AG09319 (cell line): ENCODE data around the gene LTB4R.

Experiments
- DNase-seq: peaks from one replicate; pipeline ENCODE4 v3.0.0-alpha.2; 2010; ENCODE audit warnings: low read depth; ENCODE audit errors: extremely low read depth
- TF ChIP-seq, protein P1 (sequence below): IDR thresholded peaks from 2 replicates; pipeline ENCODE4 v1.5.1; 2011; ENCODE audit warnings: low read depth, mild to moderate bottlenecking, inconsistent platforms, low read length, moderate library complexity

LTB4R gene

DNA sequence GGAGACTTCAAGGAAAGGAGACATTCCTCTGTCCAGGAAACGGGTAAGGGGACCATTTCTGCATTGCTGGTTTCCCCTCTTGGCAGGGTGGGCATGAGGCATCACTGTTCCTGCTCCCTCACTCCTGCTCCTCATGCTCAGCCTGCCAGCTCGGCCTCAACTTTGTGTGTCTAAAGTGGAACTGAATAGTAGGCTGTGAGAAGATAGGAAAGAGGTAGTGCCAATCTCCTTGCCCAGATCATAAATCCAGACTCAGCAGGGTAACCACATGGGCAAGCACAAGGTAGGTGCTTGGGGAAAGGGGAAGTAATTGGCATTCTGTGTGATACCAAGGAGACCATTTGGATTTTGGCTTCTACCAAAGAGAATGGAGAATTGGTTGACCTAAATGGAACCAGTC lies 2.6 kb downstream of the LTB4R start:
- TF ChIP-seq, protein P1, sequence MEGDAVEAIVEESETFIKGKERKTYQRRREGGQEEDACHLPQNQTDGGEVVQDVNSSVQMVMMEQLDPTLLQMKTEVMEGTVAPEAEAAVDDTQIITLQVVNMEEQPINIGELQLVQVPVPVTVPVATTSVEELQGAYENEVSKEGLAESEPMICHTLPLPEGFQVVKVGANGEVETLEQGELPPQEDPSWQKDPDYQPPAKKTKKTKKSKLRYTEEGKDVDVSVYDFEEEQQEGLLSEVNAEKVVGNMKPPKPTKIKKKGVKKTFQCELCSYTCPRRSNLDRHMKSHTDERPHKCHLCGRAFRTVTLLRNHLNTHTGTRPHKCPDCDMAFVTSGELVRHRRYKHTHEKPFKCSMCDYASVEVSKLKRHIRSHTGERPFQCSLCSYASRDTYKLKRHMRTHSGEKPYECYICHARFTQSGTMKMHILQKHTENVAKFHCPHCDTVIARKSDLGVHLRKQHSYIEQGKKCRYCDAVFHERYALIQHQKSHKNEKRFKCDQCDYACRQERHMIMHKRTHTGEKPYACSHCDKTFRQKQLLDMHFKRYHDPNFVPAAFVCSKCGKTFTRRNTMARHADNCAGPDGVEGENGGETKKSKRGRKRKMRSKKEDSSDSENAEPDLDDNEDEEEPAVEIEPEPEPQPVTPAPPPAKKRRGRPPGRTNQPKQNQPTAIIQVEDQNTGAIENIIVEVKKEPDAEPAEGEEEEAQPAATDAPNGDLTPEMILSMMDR: no peak
- no peak for DNase-seq

DNA sequence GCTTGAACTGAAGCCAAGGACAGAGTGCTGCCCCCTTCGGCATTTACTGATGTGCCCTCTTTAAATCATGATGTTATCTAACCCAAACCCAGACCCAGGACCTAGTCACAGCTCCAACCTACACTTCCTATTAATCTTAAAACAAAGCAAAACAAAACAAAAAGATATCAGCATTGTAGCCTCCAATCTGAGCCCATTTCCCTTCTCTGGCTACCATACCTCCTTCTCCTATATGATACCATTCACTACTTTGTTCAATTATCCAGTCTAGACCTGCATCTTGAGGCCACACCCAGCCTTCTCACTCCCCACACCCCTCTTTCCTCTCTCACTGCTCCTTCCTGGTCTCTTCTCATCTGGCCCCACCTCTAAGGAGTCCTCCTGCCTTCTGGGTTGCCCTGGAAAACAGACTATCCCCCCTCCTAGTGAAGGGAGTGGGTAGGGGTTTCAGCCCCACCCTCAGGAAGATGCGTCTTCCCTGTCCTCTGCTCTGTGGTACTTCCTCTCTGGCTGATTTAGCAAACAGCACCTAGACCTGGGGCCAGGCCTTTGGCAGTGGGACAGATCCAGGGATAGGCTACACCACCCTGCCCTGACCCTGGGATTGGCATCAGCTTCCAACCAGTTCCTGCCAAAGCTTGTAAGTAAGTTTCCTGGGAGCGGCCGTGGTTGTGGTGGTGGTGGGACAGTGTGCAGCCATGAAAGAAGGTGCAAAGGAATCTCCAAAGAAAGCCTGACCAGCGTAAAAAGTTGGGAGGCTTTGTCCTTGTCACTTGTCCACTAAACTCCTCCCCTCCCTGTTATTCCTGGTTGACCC lies 3.3 kb downstream of the LTB4R start:
- TF ChIP-seq, protein P1: no peak
- DNase-seq: no peak

DNA sequence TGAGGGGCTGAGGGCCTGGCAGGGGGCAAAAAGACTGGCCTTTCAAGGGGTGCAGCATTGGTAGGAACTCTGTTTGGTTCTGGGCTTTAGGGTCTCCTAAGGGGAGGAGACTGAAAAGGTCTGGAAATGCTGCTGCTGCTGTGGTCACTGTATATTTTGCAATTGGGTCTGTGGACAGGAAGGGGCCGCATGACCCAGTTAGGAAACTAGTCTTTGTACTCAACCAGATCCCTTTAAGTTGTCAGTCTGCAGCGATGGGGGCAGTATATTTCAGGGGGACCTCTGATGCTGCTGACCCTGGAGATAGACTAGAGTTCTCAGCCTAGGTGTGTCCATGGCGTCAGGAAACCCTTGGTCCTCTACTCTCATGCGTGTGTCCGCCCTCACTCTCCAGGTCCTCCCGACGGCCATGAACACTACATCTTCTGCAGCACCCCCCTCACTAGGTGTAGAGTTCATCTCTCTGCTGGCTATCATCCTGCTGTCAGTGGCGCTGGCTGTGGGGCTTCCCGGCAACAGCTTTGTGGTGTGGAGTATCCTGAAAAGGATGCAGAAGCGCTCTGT lies 4.0 kb downstream of the LTB4R start:
- DNase-seq: no peak
- TF ChIP-seq, protein P1: no peak

DNA sequence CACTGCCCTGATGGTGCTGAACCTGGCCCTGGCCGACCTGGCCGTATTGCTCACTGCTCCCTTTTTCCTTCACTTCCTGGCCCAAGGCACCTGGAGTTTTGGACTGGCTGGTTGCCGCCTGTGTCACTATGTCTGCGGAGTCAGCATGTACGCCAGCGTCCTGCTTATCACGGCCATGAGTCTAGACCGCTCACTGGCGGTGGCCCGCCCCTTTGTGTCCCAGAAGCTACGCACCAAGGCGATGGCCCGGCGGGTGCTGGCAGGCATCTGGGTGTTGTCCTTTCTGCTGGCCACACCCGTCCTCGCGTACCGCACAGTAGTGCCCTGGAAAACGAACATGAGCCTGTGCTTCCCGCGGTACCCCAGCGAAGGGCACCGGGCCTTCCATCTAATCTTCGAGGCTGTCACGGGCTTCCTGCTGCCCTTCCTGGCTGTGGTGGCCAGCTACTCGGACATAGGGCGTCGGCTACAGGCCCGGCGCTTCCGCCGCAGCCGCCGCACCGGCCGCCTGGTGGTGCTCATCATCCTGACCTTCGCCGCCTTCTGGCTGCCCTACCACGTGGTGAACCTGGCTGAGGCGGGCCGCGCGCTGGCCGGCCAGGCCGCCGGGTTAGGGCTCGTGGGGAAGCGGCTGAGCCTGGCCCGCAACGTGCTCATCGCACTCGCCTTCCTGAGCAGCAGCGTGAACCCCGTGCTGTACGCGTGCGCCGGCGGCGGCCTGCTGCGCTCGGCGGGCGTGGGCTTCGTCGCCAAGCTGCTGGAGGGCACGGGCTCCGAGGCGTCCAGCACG lies 4.7 kb downstream of the LTB4R start:
- DNase-seq: no peak
- TF ChIP-seq, protein P1: no peak

DNA sequence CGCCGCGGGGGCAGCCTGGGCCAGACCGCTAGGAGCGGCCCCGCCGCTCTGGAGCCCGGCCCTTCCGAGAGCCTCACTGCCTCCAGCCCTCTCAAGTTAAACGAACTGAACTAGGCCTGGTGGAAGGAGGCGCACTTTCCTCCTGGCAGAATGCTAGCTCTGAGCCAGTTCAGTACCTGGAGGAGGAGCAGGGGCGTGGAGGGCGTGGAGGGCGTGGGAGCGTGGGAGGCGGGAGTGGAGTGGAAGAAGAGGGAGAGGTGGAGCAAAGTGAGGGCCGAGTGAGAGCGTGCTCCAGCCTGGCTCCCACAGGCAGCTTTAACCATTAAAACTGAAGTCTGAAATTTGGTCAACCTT lies 5.3 kb downstream of the LTB4R start:
- DNase-seq: no peak
- TF ChIP-seq, protein P1: no peak

DNA sequence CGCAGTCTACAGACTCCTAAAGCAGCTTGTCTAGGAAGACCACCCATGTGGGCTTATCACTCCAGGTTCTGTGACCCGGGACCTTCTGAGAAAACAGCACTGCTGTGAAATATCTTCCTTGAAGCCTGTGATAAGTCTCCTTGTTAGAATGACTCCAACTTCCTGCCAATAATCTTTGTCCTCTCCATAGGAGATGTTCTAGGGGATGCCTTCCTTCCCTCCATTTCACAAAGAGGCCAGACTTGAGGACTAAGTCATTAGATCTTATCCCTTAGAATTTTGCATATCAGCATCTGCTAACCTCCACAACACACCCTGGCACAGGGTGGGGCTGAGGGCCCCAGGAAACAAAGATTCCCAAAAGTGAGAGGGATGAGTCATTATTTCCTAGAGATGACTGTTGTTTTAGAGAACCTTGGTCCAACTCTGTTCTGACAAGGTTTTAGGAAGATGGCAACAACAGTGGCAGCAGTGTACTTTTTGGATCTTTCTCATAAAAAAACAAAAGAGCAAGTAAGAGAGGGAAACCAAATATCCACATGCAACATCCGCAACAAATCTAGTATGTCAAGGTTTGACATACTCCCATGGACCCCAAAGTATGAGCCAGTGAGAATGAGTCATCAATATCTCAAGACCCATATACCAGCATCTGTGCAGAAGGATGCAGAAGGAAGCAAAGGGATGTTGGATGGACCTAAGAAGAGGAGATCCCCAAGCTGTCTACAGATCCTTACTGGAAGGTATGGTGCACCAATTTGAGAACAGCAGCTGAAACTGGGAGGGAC lies 6.0 kb downstream of the LTB4R start:
- TF ChIP-seq, protein P1: no peak
- DNase-seq: no peak
